Uterus (tissue), 4 donors: ENCODE data around the gene GORAB. TPM values are rescaled to one million over a fixed set of nuclear protein-coding genes. Genes with fewer than 3 reads are reported as not detected.

Source experiments
- DNase-seq, 2 donors: peaks; one replicate each; pipeline ENCODE4 v3.0.0-alpha.2; 2019 to 2020
- H3K27ac ChIP-seq, 2 donors: fragments of 200-600 bp; sonication (generic); 1 replicate in 1 of 2; 2 replicates in 1 of 2; pipeline ENCODE4 v1.5.1; 2016 to 2018
- H3K27me3 ChIP-seq, 2 donors: fragments of 200-600 bp; sonication (generic); one replicate each; pipeline ENCODE4 v1.5.1; 2018 to 2019; ENCODE audit warnings: control low read depth in 1 of 2
- H3K36me3 ChIP-seq, 2 donors: fragments of 200-600 bp; sonication (generic); one replicate each; pipeline ENCODE4 v1.5.1; 2019; ENCODE audit warnings: control low read depth in 1 of 2
- H3K4me1 ChIP-seq, 2 donors: fragments of 200-600 bp; sonication (generic); one replicate each; pipeline ENCODE4 v1.5.1; 2018 to 2019; ENCODE audit warnings: control low read depth in 1 of 2
- H3K4me3 ChIP-seq, 2 donors: fragments of 200-600 bp; sonication (generic); 1 replicate in 1 of 2; 2 replicates in 1 of 2; pipeline ENCODE4 v1.5.1; 2018 to 2019; ENCODE audit warnings: mild to moderate bottlenecking in 1 of 2
- H3K9me3 ChIP-seq, 2 donors: fragments of 200-600 bp; sonication (generic); one replicate each; pipeline ENCODE4 v1.5.1; 2019; ENCODE audit warnings: control low read depth in 1 of 2
- POLR2A ChIP-seq, 2 donors: fragments of 450-650 bp; IDR thresholded peaks; one replicate each; pipeline ENCODE4 v1.6.1; 2016; ENCODE audit warnings: antibody characterized with exemption in 2 of 2, mild to moderate bottlenecking in 1 of 2, moderate library complexity in 1 of 2
- intact Hi-C: fragments of 100-400 bp; cut with DNase I; formaldehyde crosslinking; loops from one replicate; pipeline ENCODE4 v1.15.1; 2023; ENCODE audit warnings: low total_unique reads
- total RNA-seq, 4 donors: library from RNA; depleted of rRNA in 3 of 4; stranded (reverse); fragments of >200 nt in 3 of 4; gene quantifications; one replicate each; pipeline versions ENCODE4 v1.1.0 to v1.2.4, GENCODE V29; 2014 to 2023
- TF ChIP-seq, protein P1 (sequence below), 4 experiments: fragments of 200-600 bp in 2 of 4; fragments of 450-650 bp in 2 of 4; sonication (generic) in 2 of 4; IDR thresholded peaks; one replicate each; pipeline ENCODE4 v1.5.1; 2016 to 2019; ENCODE audit warnings: antibody characterized with exemption in 4 of 4, mild to moderate bottlenecking in 2 of 4, moderate library complexity in 1 of 4
- donor health status: DM: yes; HTN: yes; CAD: no.

The GORAB gene
- total RNA-seq, 4 donors from 2014 or later: 3.1 to 26.9 (median 10.6) TPM

DNA sequence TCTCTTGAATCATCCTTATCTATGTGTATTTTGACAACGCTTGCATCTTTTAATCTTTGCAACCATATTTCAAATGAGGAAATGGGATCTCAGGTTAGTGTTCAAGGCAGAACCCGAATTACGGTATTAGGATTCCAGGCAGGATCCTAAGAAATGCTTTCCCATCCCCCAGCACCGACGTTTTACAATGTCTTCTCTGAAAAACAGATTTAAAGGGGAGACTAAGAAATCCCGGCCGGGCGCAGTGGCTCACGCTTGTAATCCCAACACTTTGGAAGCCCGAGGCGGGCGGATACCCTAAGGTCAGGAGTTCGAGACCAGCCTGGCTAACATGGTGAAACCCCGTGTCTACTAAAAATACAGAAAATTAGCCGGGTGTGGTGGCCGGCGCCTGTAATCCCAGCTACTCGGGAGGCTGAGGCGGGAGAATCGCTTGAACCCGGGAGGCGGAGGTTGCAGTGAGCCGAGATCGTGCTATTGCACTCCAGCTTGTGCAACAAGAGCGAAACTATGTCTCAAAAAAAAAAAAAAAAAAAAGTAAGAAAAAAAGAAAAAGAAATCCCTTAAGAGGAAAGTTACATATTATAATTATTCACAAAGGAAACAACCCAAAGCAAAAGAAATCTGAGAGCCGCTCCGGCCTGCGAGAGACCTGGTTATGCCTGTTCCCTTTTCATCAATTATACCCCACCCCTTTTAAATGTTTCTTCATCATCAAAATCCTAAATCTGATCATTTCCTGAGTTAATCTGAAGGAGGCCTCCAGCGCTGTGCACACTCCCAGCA lies 801 bp upstream of the GORAB start:
- H3K27ac ChIP-seq: peak overlapping the region; percentile 94 to 97
- no peak for TF ChIP-seq POLR2A (IDR thresholded peaks at IDR 0.05)
- TF ChIP-seq, protein P1, sequence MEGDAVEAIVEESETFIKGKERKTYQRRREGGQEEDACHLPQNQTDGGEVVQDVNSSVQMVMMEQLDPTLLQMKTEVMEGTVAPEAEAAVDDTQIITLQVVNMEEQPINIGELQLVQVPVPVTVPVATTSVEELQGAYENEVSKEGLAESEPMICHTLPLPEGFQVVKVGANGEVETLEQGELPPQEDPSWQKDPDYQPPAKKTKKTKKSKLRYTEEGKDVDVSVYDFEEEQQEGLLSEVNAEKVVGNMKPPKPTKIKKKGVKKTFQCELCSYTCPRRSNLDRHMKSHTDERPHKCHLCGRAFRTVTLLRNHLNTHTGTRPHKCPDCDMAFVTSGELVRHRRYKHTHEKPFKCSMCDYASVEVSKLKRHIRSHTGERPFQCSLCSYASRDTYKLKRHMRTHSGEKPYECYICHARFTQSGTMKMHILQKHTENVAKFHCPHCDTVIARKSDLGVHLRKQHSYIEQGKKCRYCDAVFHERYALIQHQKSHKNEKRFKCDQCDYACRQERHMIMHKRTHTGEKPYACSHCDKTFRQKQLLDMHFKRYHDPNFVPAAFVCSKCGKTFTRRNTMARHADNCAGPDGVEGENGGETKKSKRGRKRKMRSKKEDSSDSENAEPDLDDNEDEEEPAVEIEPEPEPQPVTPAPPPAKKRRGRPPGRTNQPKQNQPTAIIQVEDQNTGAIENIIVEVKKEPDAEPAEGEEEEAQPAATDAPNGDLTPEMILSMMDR (IDR thresholded peaks at IDR 0.05): no peak
- H3K4me3 ChIP-seq: peak overlapping the region; percentile 77 to 91
- no peaks in the 10 kb centered on the region for H3K36me3 ChIP-seq
- H3K9me3 ChIP-seq: no peaks in the 10 kb centered on the region
- DNase-seq: peak; percentile 59 to 67
- peaks cover 0 to 6% of the 10 kb centered on the region in 2 donors for H3K4me1 ChIP-seq
- intact Hi-C loops: no loop called here
- no peaks in the 10 kb centered on the region for H3K27me3 ChIP-seq

DNA sequence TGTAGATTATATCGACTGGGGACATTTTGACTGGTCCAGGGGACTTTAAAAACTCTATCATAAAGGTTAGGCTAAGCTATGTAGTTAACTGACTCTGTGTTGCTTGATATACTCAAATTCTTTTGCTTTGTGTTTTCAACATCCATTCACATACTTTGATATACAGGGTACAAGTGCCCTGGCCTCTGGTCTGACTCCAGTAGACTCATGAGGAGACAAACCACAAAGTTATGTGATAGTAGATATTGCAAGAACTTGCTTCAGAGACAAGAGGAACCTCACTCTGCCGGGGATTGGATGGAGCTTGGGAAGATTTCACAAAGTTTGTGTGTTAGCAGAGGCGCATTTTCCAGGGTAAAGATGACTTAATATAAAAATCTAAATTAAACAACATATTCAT lies 1.3 kb downstream of the GORAB start:
- Histone ChIP-seq H3K4me3 (peak overlapping the region in 1 of 2 donors; percentile 77), H3K27ac (no peak overlapping the region)

DNA sequence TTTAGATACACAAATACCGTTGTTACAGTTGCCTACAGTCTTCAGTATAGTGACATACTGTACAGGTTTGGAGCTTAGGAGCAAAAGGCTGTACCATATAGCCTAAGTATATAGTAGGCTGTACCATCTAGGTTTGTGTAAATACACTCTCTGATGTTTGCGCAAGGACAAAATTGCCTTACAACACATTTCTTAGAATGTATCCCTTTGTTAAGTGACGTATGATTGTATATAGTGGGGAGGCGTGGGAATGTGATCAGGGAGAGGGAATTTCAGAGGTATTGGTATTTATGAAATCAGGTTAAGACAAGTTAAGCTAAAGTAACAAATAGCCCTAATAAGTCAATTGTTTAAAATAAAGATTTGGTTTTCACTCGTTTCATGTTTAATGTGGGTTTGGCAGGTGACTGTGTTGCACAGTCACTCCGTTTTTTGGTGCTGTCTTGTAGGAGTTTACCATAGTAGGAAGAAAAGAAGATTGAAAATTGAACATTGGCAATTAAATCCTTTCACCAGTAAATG lies 2.7 kb downstream of the GORAB start:
- Histone ChIP-seq H3K27me3 (no peaks in the 10 kb centered on the region), H3K4me1 (peaks cover 6% of the 10 kb centered on the region in 2 donors), H3K27ac (no peak overlapping the region), H3K9me3 (no peaks in the 10 kb centered on the region), H3K4me3 (no peak overlapping the region), H3K36me3 (no peaks in the 10 kb centered on the region)
- no peak for DNase-seq
- intact Hi-C loops: no loop called here
- no peak for TF ChIP-seq POLR2A (IDR thresholded peaks at IDR 0.05)

More for the DNA sequence above, 1.3 kb downstream of the GORAB start:
- intact Hi-C loops: no loop called here
- Histone ChIP-seq H3K4me1 (peaks cover 6% of the 10 kb centered on the region in 2 donors), H3K27me3 (no peaks in the 10 kb centered on the region), H3K9me3 (no peaks in the 10 kb centered on the region), H3K36me3 (no peaks in the 10 kb centered on the region)
- no peak for DNase-seq
- no peak for TF ChIP-seq POLR2A (IDR thresholded peaks at IDR 0.05)
- TF ChIP-seq, protein P1 (IDR thresholded peaks at IDR 0.05): no peak

DNA sequence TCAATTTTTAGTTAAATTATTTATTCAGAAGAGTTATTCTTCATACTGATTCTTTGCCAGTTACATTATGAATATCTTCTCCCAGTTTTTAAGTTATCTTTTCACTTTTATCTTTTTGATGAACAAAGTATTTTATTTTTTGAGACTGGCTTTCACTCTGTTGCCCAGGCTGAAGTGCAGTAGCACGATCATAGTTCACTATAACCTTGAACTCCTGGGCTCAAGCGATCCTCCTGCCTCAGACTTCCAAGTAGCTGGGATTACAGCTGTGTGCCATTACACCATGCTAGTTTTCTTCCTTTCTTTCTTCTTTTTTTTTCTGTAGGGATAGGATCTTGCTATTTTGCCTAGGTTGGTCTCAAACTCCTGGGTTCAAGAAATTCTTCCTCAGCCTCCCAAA lies 3.5 kb downstream of the GORAB start:
- TF ChIP-seq, protein P1 (IDR thresholded peaks at IDR 0.05): no peak
- TF ChIP-seq POLR2A (IDR thresholded peaks at IDR 0.05): no peak
- intact Hi-C loops: no loop called here
- Histone ChIP-seq H3K27ac (no peak overlapping the region), H3K27me3 (no peaks in the 10 kb centered on the region), H3K36me3 (no peaks in the 10 kb centered on the region), H3K4me1 (peaks cover 6% of the 10 kb centered on the region in 2 donors), H3K4me3 (no peak overlapping the region), H3K9me3 (no peaks in the 10 kb centered on the region)
- no peak for DNase-seq

DNA sequence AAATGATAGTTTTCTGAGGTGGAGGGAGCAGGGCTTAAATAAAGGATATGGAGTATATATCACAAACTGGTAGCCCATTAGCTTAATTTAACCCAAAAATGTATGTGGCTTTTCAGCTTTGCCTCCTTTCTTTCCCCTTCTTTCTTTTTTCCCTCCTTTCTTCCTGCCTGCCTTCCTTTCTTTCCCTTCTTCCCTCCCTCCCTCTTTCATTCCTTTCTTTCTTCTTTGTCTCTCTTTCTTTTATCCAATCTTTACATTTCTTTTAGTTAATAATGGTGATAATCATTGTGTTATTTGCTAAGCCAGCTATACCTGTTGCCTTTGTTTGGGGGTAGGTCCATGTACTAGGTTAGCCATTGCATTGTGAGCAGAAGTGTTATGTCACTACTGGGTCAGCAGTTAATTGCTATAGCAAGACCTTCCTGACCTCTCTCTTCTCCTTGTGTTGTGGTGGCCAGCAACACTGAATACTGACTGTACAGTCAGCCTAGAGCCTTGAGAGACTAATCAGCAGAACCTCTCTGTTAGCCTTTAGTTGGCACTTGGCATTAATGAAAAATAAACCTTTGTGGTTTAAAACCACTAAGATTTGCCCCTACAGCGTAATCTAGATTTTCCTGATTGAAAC lies 5.1 kb downstream of the GORAB start:
- H3K4me3 ChIP-seq: no peak overlapping the region
- intact Hi-C loops: no loop called here
- H3K36me3 ChIP-seq: no peaks in the 10 kb centered on the region
- no peaks in the 10 kb centered on the region for H3K27me3 ChIP-seq
- no peaks in the 10 kb centered on the region for H3K9me3 ChIP-seq
- TF ChIP-seq, protein P1 (IDR thresholded peaks at IDR 0.05): no peak
- TF ChIP-seq POLR2A (IDR thresholded peaks at IDR 0.05): no peak
- peaks cover 6% of the 10 kb centered on the region in 2 donors for H3K4me1 ChIP-seq
- DNase-seq: no peak
- no peak overlapping the region for H3K27ac ChIP-seq
